GM18873 (cell line): Measurements from ENCODE around the gene TMEM256.
A peak's percentile ranks its signal among the peaks of the same experiment; 100 is the strongest.

Experiments used
- ATAC-seq: cut with Tn5 transposase; IDR thresholded peaks from one replicate; pipeline ENCODE4 v1.9.1; 2021; ENCODE audit warnings: mild to moderate bottlenecking, moderate library complexity, moderate number of reproducible peaks; ENCODE audit not compliant: unreplicated experiment, low FRiP score

The TMEM256 gene

DNA sequence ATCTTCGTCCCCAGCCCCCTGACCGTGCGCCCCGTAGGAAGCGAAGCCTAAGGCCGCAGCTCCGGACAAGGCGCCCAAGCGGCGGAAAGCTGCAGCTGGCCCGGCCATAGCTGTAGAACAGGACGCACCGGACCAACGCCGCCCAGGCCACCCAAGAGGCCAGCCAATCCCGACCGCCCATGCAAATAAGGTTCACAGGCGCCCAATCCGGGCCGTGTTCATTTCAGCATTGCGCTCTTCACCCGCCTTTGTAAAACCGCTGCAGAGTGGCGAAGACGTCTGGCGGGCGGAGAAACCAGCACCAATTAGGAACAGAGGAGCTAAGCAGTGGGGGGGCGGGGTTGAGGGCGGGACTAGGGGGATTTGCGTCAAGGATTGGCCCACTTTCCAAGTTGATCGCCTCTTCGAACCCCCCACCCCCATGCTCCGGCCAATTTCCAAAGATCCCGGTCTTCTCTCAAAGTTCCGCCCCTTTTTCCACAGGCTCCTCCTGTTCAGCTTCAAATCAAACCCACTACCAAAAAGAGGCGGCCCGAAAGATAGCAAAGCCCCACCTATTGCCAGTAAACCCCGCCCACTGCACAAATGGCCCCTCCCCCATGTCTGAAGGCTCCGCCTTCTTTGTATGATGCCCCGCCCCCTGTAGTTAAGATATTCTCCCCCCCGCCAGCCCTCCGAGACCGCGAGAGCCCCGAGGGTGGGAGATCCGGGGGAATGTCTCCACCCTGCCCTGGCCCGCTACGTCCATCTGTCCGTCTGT, at the start of gene TMEM256:
TMEM256 (minus strand) TSS at position 121 of the 760 bp plus-strand sequence; CDS start at position 108, 13 bp downstream.
- ATAC-seq = peak; percentile 87

- ATAC-seq = no peak
Observed at GRCh38 chr17:7448461-7448860, 44.6 kb upstream of the TMEM256 start.

DNA sequence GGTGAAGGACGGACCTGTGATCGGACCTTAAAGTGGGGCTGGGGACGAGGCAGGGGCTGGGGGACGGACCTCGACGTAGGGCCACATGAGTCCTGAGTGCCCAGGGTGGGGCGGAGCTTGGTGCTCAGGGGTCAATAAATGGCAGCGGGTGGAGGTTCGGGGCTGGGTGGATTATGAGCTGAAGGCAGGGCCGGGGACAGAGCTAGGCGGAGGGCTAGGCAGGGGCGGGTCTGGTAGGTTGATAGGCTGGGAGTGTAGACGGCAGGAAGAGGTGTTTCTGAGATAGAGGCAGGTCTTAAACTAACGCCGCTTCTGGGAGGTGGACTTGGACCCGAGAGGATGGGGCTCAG, 41.7 kb upstream of the TMEM256 start:
- ATAC-seq = no peak

DNA sequence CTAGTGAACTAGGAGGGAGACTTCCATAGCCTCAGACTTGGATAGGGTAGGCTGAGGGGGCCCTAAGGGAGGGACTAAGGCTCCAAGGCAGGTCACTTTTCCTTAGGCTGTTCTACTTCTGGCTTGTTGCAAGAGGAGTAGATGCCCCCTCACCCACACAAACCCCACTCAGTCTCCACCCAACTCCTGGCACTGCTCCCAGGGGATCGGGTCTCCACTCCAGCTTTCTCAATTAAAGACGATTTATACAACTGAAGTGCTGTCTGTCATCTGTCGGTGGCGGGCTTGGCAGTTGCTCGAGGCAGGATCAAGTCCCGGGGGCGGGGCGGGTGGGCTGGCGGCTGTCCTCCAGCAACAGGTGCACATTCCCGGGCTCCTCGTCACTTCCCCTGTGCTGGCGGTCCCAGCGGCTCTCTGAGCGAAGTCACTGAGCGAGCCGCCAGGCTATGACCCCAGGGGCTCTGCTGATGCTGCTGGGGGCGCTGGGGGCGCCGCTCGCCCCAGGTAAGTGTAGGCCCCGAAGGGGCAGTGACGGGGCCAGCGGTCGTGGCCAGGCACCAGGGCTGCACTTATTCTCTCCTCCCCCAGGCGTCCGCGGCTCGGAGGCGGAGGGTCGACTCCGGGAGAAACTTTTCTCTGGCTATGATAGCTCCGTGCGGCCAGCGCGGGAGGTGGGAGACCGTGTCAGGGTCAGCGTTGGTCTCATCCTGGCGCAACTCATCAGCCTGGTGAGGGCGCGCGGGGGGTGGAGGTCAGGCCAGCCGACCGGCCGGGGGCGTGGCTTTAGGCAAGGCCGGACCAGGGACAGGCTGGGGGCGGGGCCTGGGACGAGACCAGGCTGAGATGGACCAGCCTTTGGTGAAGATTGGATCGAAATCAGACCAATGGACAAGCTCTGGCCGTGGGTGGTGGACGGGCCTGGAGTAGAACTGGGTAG, 41.1 kb upstream of the TMEM256 start, which contains the start of gene CHRNB1:
CHRNB1 (plus strand) TSS at position 380 of the 937 bp plus-strand sequence; CDS start at position 447, 67 bp downstream.
- ATAC-seq = no peak

DNA sequence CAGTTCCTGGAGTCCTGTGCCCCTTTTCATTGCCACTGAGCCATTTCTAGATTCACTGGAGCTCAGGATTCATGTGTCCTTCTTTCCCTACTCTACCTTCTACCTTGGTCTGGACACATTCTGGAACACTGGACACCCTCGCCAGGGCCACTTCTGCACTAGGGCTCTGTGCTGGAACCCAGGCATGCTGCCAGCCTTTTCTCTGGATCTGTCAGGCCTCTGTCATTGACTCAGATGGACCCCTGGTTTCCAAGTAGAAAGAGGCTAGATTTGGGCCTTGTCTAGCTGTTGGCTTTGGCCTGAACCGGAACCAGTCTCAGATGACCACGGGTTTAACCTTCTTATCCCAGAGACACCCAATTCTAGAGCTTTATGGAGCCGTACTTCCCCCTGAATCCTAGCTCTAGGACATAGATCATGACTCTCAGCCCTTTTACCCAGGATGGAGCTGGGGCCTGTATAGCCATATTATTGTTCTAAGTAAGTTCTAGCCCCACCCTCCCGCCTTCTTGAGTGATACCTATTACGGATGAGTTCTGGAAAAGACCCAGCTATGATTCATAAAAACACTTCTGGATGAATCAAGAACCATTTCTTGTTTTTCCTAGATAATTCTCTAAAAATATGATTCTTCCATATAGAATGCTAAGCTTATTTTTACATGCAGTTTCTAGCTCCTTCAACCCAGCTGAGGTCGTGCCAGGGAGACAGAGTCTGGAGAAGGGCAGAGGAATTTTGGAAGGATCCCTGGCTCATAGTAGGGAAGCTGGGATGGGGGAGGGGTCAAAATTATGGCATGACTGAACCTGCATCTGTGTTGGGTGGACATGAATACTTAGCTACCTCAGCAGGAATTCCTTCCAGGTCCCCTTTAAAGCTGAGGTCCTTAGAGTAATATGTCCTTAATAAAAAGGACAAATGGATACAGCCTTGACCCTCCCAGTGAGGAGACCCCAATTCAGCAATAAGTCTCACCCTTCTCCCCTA, 39.9 kb upstream of the TMEM256 start:
- ATAC-seq = no peak

DNA sequence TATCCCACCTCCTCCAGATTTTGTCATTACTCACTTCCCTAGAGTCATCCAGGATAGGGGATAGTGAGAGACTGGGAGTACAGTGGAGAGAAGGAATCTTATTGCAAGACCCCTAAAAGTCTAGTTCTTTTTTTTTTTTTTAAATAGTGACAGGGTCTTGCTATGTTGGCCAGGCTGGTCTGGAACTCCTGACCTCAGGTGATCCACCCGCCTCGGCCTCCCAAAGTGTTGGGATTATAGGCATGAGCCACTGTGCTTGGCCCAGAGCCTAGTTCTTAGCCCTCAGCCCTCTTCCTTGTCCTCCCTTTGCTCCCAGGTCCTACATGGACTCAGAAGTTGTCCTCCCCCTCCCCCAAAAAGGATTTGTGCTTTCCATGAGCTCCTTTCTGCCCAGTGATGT, 38.2 kb upstream of the TMEM256 start:
- no peak for ATAC-seq

GRCh38 chr17:7441266-7441665, 37.4 kb upstream of the TMEM256 start:
- ATAC-seq = no peak

DNA sequence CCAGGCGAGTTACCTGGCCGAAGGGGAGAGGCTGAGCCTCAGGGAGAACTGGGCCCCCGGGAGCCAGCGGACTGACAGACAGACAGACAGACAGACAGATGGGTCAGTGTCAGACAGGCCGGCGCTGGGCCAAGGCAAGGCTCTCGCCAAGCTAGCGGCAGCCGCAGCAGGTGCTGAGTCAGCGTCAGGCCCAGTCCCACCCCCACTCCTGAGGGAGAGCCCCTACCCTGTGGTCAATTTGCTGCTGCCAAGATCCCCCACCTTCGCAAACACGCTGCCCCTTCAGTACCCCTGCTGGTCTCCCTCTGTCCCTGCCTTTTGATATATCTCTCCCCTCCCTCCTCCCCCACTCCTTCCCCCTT, 36.9 kb upstream of the TMEM256 start:
- no peak for ATAC-seq

- no peak for ATAC-seq
Observed at GRCh38 chr17:7440113-7440833, 36.4 kb upstream of the TMEM256 start.

GRCh38 chr17:7439462-7440112, 35.7 kb upstream of the TMEM256 start, which contains the start of gene FGF11:
Gene FGF11 (plus strand): TSS chr17:7439512. CDS start chr17:7439621, 109 bp downstream.
- no peak for ATAC-seq

- ATAC-seq = no peak
Observed at GRCh38 chr17:7438656-7439460, 35.0 kb upstream of the TMEM256 start.

GRCh38 chr17:7437950-7438614, 34.2 kb upstream of the TMEM256 start:
- no peak for ATAC-seq

DNA sequence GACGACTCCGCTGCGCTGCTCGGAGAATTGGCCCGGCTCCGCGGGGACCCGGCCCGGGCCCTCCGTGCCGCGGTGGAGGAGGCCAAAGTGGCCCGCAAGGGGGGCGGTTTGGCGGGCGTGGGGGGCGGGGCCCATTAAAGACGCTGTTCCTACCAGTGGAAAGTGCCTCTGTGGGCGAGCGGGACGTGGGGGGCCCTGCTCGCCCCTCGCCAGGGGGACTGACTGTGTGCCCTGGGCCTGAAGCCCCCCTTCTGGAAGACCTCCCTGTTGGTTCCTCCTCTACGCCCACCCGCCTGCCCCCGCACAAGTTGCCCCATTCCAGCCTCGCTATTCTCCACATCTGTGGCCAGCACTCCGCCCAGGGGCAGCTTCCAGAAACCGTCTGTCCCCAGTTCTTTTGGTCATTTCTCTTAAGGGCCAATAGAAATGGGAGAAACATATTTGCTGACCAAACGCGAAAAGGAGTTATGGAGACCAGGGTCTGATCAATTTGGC, 33.5 kb upstream of the TMEM256 start:
- no peak for ATAC-seq

DNA sequence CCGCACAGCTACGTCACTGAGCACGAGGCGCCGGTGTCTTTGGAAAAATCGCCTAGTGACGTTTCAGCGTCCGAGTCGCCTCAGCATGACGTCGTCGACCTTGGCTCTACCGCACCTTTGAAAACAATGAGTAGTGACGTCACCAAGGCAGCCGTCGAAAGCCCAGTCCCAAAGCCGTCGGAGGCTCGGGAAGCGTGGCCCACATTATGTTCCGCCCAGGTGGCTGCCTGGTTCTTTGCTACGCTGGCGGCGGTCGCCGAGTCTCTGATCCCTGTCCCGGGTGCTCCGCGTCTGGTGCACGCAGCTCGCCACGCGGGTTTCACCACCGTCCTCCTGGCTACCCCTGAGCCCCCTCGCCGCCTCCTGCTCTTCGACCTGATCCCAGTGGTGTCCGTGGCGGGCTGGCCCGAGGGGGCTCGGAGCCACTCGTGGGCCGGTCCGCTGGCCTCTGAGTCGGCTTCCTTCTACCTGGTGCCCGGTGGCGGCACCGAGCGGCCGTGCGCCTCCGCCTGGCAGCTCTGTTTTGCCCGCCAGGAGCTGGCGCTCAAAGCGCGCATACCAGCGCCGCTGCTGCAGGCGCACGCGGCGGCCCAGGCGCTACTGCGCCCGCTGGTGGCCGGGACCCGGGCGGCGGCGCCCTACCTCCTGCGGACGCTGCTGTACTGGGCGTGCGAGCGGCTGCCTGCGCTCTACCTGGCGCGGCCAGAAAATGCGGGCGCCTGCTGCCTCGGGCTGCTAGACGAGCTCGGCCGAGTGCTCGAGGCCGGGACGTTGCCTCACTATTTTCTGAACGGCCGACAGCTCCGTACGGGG, 32.9 kb upstream of the TMEM256 start:
- ATAC-seq = no peak

DNA sequence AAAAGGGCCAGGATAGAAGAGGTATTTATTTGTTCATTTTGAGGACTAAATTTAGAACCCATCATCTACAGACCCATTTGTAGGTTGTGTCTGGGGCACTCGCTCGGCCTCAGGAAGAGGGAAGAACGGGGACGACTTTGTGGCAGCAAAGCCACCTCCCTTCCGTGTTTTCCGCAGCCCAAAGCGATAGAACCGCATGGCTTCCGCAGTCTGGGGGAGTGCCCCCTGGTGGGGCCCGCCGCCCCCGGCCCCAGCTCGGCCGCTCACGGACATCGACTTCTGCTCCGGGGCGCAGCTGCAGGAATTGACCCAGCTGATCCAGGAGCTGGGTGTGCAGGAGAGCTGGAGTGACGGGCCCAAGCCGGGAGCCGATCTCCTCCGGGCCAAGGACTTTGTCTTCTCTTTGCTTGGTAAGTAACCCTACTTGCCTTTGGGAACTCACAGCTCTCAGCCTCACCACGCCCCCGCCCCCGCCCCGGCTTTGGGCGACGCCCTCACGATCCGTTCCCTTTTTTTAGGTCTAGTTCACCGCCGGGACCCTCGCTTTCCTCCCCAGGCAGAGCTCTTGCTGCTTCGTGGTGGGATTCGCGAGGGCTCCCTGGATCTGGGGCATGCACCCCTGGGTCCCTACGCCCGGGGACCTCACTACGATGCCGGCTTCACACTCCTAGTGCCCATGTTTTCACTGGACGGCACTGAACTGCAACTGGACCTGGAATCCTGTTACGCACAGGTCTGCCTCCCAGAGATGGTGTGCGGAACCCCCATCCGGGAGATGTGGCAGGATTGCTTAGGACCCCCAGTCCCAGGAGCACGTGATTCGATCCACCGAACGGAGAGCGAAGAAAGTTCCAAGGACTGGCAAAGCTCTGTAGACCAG, 32.0 kb upstream of the TMEM256 start:
- ATAC-seq = no peak

- no peak for ATAC-seq
Observed at GRCh38 chr17:7432296-7432695, 28.4 kb upstream of the TMEM256 start.
